SK-N-MC (cell line): Measurements from ENCODE around the gene KCNAB1.

Experiments used
- FOXP2 ChIP-seq: optimal IDR thresholded peaks from 2 replicates; pipeline ENCODE3; 2011; ENCODE audit warnings: mild to moderate bottlenecking, moderate library complexity; ENCODE audit not compliant: insufficient read depth; ENCODE audit errors: extremely low read length, control extremely low read depth
- POLR2AphosphoS5 ChIP-seq: IDR thresholded peaks from 2 replicates; pipeline ENCODE4 v1.6.1; 2012; ENCODE audit warnings: mild to moderate bottlenecking, low read depth, low read length, borderline replicate concordance

- no peak for TF ChIP-seq POLR2AphosphoS5
- TF ChIP-seq FOXP2: no peak
These were observed 40.8 kb downstream of the KCNAB1 start for GRCh38 chr3:156161172-156161571.
